H9 (cell line): ENCODE data around the gene IL1RL2. TPM values are rescaled to one million over a fixed set of nuclear protein-coding genes. Genes with fewer than 3 reads are reported as not detected.

Experiments used
- DNase-seq: peaks from one replicate; pipeline ENCODE4 v3.0.0-alpha.2; 2017
- H2AFZ ChIP-seq: one replicate; pipeline ENCODE4 v1.6.1; 2013; ENCODE audit warnings: mild to moderate bottlenecking, low read length, control low read depth, moderate library complexity
- H2AK5ac ChIP-seq: 2 replicates; pipeline ENCODE4 v1.6.1; 2013; ENCODE audit warnings: low read length, control low read depth, mixed read lengths; ENCODE audit not compliant: insufficient read length
- H2BK120ac ChIP-seq: one replicate; pipeline ENCODE4 v1.6.1; 2013; ENCODE audit warnings: low read depth, mild to moderate bottlenecking, low read length, control low read depth, inconsistent platforms; ENCODE audit not compliant: poor library complexity, severe bottlenecking
- H2BK12ac ChIP-seq: 2 replicates; pipeline ENCODE4 v1.6.1; 2013; ENCODE audit warnings: low read length, control low read depth, mixed read lengths, low read depth; ENCODE audit not compliant: insufficient read length
- H2BK15ac ChIP-seq: 2 replicates; pipeline ENCODE4 v1.6.1; 2013; ENCODE audit warnings: low read depth, low read length, control low read depth
- H2BK20ac ChIP-seq: one replicate; pipeline ENCODE4 v1.6.1; 2013; ENCODE audit warnings: low read depth, mild to moderate bottlenecking, low read length, control low read depth, inconsistent platforms; ENCODE audit not compliant: poor library complexity, severe bottlenecking
- H2BK5ac ChIP-seq: 2 replicates; pipeline ENCODE4 v1.6.1; 2013; ENCODE audit warnings: low read length, control low read depth, mixed read lengths; ENCODE audit not compliant: insufficient read length
- H3K14ac ChIP-seq: 2 replicates; pipeline ENCODE4 v1.6.1; 2013; ENCODE audit warnings: low read length, control low read depth; ENCODE audit not compliant: insufficient read depth
- H3K18ac ChIP-seq: 2 replicates; pipeline ENCODE4 v1.6.1; 2013; ENCODE audit warnings: low read depth, mild to moderate bottlenecking, mixed read lengths, low read length, control low read depth; ENCODE audit not compliant: insufficient read length
- H3K23ac ChIP-seq: 2 replicates; pipeline ENCODE4 v1.6.1; 2013; ENCODE audit warnings: low read length, control low read depth, mixed read lengths, low read depth; ENCODE audit not compliant: insufficient read length
- H3K23me2 ChIP-seq: 2 replicates; pipeline ENCODE4 v1.6.1; 2013; ENCODE audit warnings: low read depth, mild to moderate bottlenecking, mixed read lengths, low read length, control low read depth; ENCODE audit not compliant: insufficient read length, poor library complexity, severe bottlenecking
- H3K27ac ChIP-seq: 2 replicates; pipeline ENCODE4 v1.5.1; 2013; ENCODE audit warnings: low read length, control low read depth, mixed read lengths, low read depth; ENCODE audit not compliant: insufficient read length
- H3K27me3 ChIP-seq: 2 replicates; pipeline ENCODE4 v1.6.1; 2013; ENCODE audit warnings: low read length, control low read depth, inconsistent platforms; ENCODE audit not compliant: insufficient read depth
- H3K4ac ChIP-seq: 2 replicates; pipeline ENCODE4 v1.6.1; 2013; ENCODE audit warnings: low read depth, mild to moderate bottlenecking, control low read depth, inconsistent platforms, low read length, moderate library complexity
- H3K4me1 ChIP-seq: 2 replicates; pipeline ENCODE4 v1.6.1; 2013; ENCODE audit warnings: low read length, control low read depth, inconsistent platforms; ENCODE audit not compliant: insufficient read depth
- H3K4me2 ChIP-seq: 2 replicates; pipeline ENCODE4 v1.6.1; 2013; ENCODE audit warnings: low read length, control low read depth, mixed read lengths; ENCODE audit not compliant: insufficient read length, insufficient read depth
- H3K56ac ChIP-seq: 2 replicates; pipeline ENCODE4 v1.6.1; 2013; ENCODE audit warnings: low read depth, mild to moderate bottlenecking, mixed read lengths, low read length, control low read depth; ENCODE audit not compliant: insufficient read length
- H3K79me1 ChIP-seq: 2 replicates; pipeline ENCODE4 v1.6.1; 2013; ENCODE audit warnings: low read depth, mild to moderate bottlenecking, moderate library complexity, low read length, control low read depth, inconsistent platforms; ENCODE audit not compliant: insufficient read depth, poor library complexity, severe bottlenecking
- H3K79me2 ChIP-seq: 2 replicates; pipeline ENCODE4 v1.6.1; 2013; ENCODE audit warnings: low read length, control low read depth, inconsistent platforms; ENCODE audit not compliant: insufficient read depth
- H3K9ac ChIP-seq: 2 replicates; pipeline ENCODE4 v1.6.1; 2013; ENCODE audit warnings: low read length, control low read depth, mixed read lengths; ENCODE audit not compliant: insufficient read length; ENCODE audit errors: extremely low read depth
- H3K9me3 ChIP-seq: one replicate; pipeline ENCODE4 v1.6.1; 2013; ENCODE audit warnings: low read depth, low read length, inconsistent platforms; ENCODE audit not compliant: control insufficient read depth
- H3T11ph ChIP-seq: one replicate; pipeline ENCODE4 v1.6.1; 2013; ENCODE audit warnings: mild to moderate bottlenecking, low read length, control low read depth, inconsistent platforms
- H4K20me1 ChIP-seq: one replicate; pipeline ENCODE4 v1.6.1; 2013; ENCODE audit not compliant: control insufficient read depth, insufficient read length, insufficient read depth
- H4K5ac ChIP-seq: 2 replicates; pipeline ENCODE4 v1.6.1; 2013; ENCODE audit warnings: low read depth, mild to moderate bottlenecking, mixed read lengths, low read length, control low read depth; ENCODE audit not compliant: insufficient read length
- H4K8ac ChIP-seq: replicated peaks from 2 replicates; pipeline ENCODE4 v1.6.1; 2013; ENCODE audit warnings: low read length, control low read depth, mixed read lengths, low read depth; ENCODE audit not compliant: insufficient read length
- H4K91ac ChIP-seq: 2 replicates; pipeline ENCODE4 v1.6.1; 2013; ENCODE audit warnings: low read depth, mild to moderate bottlenecking, moderate library complexity, mixed read lengths, low read length, control low read depth; ENCODE audit not compliant: insufficient read length
- H3K27ac Mint-ChIP-seq, 3 experiments: 2 replicates in 2 of 3; 3 replicates in 1 of 3; pipeline ENCODE4 v1.8.0; 2020 to 2021; ENCODE audit warnings: mixed read lengths in 3 of 3, mild to moderate bottlenecking in 1 of 3, moderate library complexity in 1 of 3
- H3K27me3 Mint-ChIP-seq: 2 replicates; pipeline ENCODE4 v1.8.0; 2021; ENCODE audit warnings: low read depth, mild to moderate bottlenecking, moderate library complexity, mixed read lengths
- H3K36me3 Mint-ChIP-seq, 3 experiments: 2 replicates in 2 of 3; 3 replicates in 1 of 3; pipeline ENCODE4 v1.8.0; 2020 to 2021; ENCODE audit warnings: low read depth in 3 of 3, mixed read lengths in 3 of 3; ENCODE audit not compliant: insufficient read depth in 1 of 3
- H3K4me1 Mint-ChIP-seq, 2 experiments: 2 replicates each; pipeline ENCODE4 v1.8.0; 2020; ENCODE audit warnings: mixed read lengths in 2 of 2
- H3K4me3 Mint-ChIP-seq, 2 experiments: 2 replicates in 1 of 2; 3 replicates in 1 of 2; pipeline ENCODE4 v1.8.0; 2020 to 2021; ENCODE audit warnings: mild to moderate bottlenecking in 2 of 2, mixed read lengths in 2 of 2, moderate library complexity in 1 of 2
- H3K9me3 Mint-ChIP-seq, 2 experiments: 2 replicates in 1 of 2; 3 replicates in 1 of 2; pipeline ENCODE4 v1.8.0; 2020; ENCODE audit warnings: mild to moderate bottlenecking in 2 of 2, mixed read lengths in 2 of 2, moderate library complexity in 1 of 2
- WGBS: extraction: QIAGEN DNeasy Blood & Tissue Kit; methylation state at CpG from one replicate; pipeline ENCODE4 v1.1.7; 2013; ENCODE audit warnings: missing lambda C conversion rate, low lambda C conversion rate, mixed read lengths; ENCODE audit not compliant: insufficient read length; ENCODE audit errors: extremely low coverage; 5-methylcytosine and 5-hydroxymethylcytosine counted together
- total RNA-seq: library from RNA; stranded (reverse); gene quantifications from 2 replicates; pipeline ENCODE4 v1.2.1, GENCODE V29; 2021
- TF ChIP-seq, protein P1 (sequence below): fragments of 200-600 bp; sonication (generic); conservative IDR thresholded peaks from 3 replicates; pipeline ENCODE4 v1.8.0; 2021; ENCODE audit warnings: antibody characterized with exemption, mild to moderate bottlenecking

Gene IL1RL2
- total RNA-seq, 1 experiment from 2014 or later, result not detected

DNA sequence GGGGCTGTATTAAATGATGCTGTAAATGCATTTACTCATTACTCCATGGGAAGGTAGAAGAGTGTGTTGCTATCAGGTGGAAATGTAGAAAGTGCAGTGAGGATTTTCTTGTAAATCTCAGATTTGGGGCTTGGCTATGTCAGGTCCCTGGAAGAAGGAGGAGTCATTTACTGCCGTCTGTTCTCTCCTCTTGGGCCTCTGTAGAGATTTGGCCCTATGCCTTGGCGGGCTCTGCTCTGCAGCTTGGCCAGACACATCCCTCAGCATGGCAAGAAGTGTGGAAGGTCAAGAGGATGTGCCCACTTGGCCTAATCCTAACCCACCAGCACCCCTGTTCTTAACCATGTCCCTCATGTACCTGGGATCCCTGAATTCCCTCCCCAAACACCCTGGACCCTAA lies 37.6 kb upstream of the IL1RL2 start:
- Histone ChIP-seq H4K20me1 (no peaks in the 10 kb centered on the region), H3K4ac (no peak overlapping the region), H3K14ac (no peak overlapping the region), H3T11ph (no peak overlapping the region), H3K79me2 (no peaks in the 10 kb centered on the region), H3K9me3 (no peaks in the 10 kb centered on the region), H3K23me2 (no peaks in the 10 kb centered on the region), H2BK15ac (no peak overlapping the region), H2AFZ (no peak overlapping the region), H2BK5ac (no peak overlapping the region), H3K27me3 (no peaks in the 10 kb centered on the region), H3K4me2 (no peak overlapping the region), H4K91ac (no peak overlapping the region), H4K5ac (no peak overlapping the region), H3K27ac (no peak overlapping the region), H2AK5ac (no peak overlapping the region), H2BK20ac (no peak overlapping the region), H3K4me1 (no peaks in the 10 kb centered on the region), H3K23ac (no peak overlapping the region), H3K79me1 (no peaks in the 10 kb centered on the region), H3K9ac (no peak overlapping the region), H2BK12ac (no peak overlapping the region), H4K8ac (no peak overlapping the region), H2BK120ac (no peak overlapping the region), H3K56ac (no peak overlapping the region), H3K18ac (no peak overlapping the region)
- H3K9me3 Mint-ChIP-seq, result peaks cover 6 to 31% of the 10 kb centered on the region in 2 experiments
- peaks cover 22% of the 10 kb centered on the region for H3K27me3 Mint-ChIP-seq
- no peak overlapping the region for H3K4me3 Mint-ChIP-seq
- WGBS, result no CpG with 5 or more reads among the region's 2 CpGs
- TF ChIP-seq, protein P1, sequence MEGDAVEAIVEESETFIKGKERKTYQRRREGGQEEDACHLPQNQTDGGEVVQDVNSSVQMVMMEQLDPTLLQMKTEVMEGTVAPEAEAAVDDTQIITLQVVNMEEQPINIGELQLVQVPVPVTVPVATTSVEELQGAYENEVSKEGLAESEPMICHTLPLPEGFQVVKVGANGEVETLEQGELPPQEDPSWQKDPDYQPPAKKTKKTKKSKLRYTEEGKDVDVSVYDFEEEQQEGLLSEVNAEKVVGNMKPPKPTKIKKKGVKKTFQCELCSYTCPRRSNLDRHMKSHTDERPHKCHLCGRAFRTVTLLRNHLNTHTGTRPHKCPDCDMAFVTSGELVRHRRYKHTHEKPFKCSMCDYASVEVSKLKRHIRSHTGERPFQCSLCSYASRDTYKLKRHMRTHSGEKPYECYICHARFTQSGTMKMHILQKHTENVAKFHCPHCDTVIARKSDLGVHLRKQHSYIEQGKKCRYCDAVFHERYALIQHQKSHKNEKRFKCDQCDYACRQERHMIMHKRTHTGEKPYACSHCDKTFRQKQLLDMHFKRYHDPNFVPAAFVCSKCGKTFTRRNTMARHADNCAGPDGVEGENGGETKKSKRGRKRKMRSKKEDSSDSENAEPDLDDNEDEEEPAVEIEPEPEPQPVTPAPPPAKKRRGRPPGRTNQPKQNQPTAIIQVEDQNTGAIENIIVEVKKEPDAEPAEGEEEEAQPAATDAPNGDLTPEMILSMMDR, result no peak
- DNase-seq, result no peak
- H3K4me1 Mint-ChIP-seq, result no peaks in the 10 kb centered on the region
- H3K27ac Mint-ChIP-seq, result no peak overlapping the region
- peaks cover 0 to 16% (median 2%) of the 10 kb centered on the region in 3 experiments; a peak in 3 of 7 replicates for H3K36me3 Mint-ChIP-seq
